ENCODE measurements around the gene ADCY4. TPM values are rescaled to one million over a fixed set of nuclear protein-coding genes. Genes with fewer than 3 reads are reported as not detected.
A peak's percentile ranks its signal among the peaks of the same experiment; 100 is the strongest.

The ADCY4 gene
- total RNA-seq, 1 experiment from 2014 or later = 0.86 TPM

GRCh38 chr14:24316597-24316950, 18.3 kb downstream of the ADCY4 start:
- H3K36me3 ChIP-seq (ENCODE audit: control insufficient read depth in 1 of 2, insufficient read depth in 2 of 2, low read length in 2 of 2) = no peaks in the 10 kb centered on the region
- DNase-seq (ENCODE audit: low read depth, low spot score) (no peak), ATAC-seq (peak; percentile 14; the same call in 1 of the 2 replicates)
- ChIA-PET RAD21 (ENCODE audit: low non-redundant PET in 1 of 2, low total read pairs in 2 of 2, uncharacterized antibody in 2 of 2, unreplicated experiment in 2 of 2) (no interaction called here), CTCF (interaction anchor here (0.8 to 1.7 kb wide), 2 partner anchors 9 to 115 kb away, joined by 3 to 7 read pairs; partner anchors contain the start of gene CIDEB), POLR2A (no interaction called here)
- no peaks in the 10 kb centered on the region for H3K9me3 ChIP-seq (ENCODE audit: control insufficient read depth in 1 of 2, insufficient read depth in 1 of 2, low read depth in 1 of 2, low read length in 2 of 2)
- BruUV-seq (replicated peaks) = no TSS peak
- H3K4me1 ChIP-seq (ENCODE audit: control insufficient read depth in 1 of 2, insufficient read depth in 2 of 2, low read length in 2 of 2) = peaks cover 11 to 24% of the 10 kb centered on the region in 2 experiments
- H3K9me2 ChIP-seq (ENCODE audit: insufficient read depth) = no peaks in the 10 kb centered on the region
- no peak overlapping the region for H3K9ac ChIP-seq (ENCODE audit: low read length)
- H3K27me3 ChIP-seq (ENCODE audit: insufficient read depth, low read length) = 0 out of 2 replicates have a peak, but pooled peaks cover 4% of the 10 kb centered on the region
- no peaks in the 10 kb centered on the region for H4K20me1 ChIP-seq (ENCODE audit: insufficient read depth)
- intact Hi-C loops (cut with micrococcal nuclease) = no loop called here
- H3K4me2 ChIP-seq (ENCODE audit: low read length) = peak overlapping the region; percentile 47
- TF ChIP-seq SIN3A (IDR thresholded peaks at IDR 0.05; ENCODE audit: low read depth) (no peak), POLR2A (IDR thresholded peaks at IDR 0.05; ENCODE audit: borderline replicate concordance, extremely low read depth, insufficient read depth, insufficient read length) (no peak), EZH2 (IDR thresholded peaks at IDR 0.05) (no peak), POLR2AphosphoS5 (IDR thresholded peaks at IDR 0.05; ENCODE audit: low read depth, low read length) (no peak), EGR1 (IDR thresholded peaks at IDR 0.05; ENCODE audit: low read depth) (no peak), SP1 (IDR thresholded peaks at IDR 0.05; ENCODE audit: low read depth) (no peak), ELF1 (IDR thresholded peaks at IDR 0.05; ENCODE audit: borderline replicate concordance, low read depth) (no peak), FOSL1 (IDR thresholded peaks at IDR 0.05; ENCODE audit: low read depth) (no peak), JUND (IDR thresholded peaks at IDR 0.05) (no peak), REST (IDR thresholded peaks at IDR 0.05; ENCODE audit: low read depth) (no peak), TCF7L2 (IDR thresholded peaks at IDR 0.05; ENCODE audit: borderline replicate concordance, extremely low read depth, insufficient read depth, insufficient read length) (no peak), EZH2phosphoT487 (IDR thresholded peaks at IDR 0.05; ENCODE audit: borderline replicate concordance) (no peak)
- TF ChIP-seq, protein P1, sequence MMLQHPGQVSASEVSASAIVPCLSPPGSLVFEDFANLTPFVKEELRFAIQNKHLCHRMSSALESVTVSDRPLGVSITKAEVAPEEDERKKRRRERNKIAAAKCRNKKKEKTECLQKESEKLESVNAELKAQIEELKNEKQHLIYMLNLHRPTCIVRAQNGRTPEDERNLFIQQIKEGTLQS (IDR thresholded peaks at IDR 0.05) = no peak
- TF ChIP-seq, protein P2, sequence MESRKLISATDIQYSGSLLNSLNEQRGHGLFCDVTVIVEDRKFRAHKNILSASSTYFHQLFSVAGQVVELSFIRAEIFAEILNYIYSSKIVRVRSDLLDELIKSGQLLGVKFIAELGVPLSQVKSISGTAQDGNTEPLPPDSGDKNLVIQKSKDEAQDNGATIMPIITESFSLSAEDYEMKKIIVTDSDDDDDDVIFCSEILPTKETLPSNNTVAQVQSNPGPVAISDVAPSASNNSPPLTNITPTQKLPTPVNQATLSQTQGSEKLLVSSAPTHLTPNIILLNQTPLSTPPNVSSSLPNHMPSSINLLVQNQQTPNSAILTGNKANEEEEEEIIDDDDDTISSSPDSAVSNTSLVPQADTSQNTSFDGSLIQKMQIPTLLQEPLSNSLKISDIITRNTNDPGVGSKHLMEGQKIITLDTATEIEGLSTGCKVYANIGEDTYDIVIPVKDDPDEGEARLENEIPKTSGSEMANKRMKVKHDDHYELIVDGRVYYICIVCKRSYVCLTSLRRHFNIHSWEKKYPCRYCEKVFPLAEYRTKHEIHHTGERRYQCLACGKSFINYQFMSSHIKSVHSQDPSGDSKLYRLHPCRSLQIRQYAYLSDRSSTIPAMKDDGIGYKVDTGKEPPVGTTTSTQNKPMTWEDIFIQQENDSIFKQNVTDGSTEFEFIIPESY (IDR thresholded peaks at IDR 0.05; ENCODE audit: extremely low read depth, insufficient replicate concordance, low read length) = no peak
- no peaks in the 10 kb centered on the region for H3K79me2 ChIP-seq (ENCODE audit: insufficient read depth, low read length)
- H3K27ac ChIP-seq (ENCODE audit: low read depth, low read length) = no peak overlapping the region; the same call in 1 of the 2 replicates
- H3K4me3 ChIP-seq (replicated peaks in 1 of 2; ENCODE audit: low read depth in 1 of 2, low read length in 2 of 2) = no peak overlapping the region
- no peak overlapping the region for H2AFZ ChIP-seq (ENCODE audit: low read depth, low read length, poor library complexity, severe bottlenecking)
